GM21360 (cell line): ENCODE measurements around the gene AKAP6.

Experiments used
- ATAC-seq: cut with Tn5 transposase; IDR thresholded peaks from one replicate; pipeline ENCODE4 v1.9.1; 2021; ENCODE audit warnings: mild to moderate bottlenecking, moderate library complexity; ENCODE audit not compliant: unreplicated experiment

The AKAP6 gene

GRCh38 chr14:32473464-32473855 is 144.4 kb downstream of the AKAP6 start:
- ATAC-seq = no peak

GRCh38 chr14:32474478-32475195 is 145.5 kb downstream of the AKAP6 start:
- ATAC-seq = no peak

- ATAC-seq = no peak
Measured at GRCh38 chr14:32476532-32476931, 147.4 kb downstream of the AKAP6 start.

GRCh38 chr14:32477396-32477795 is 148.3 kb downstream of the AKAP6 start:
- ATAC-seq = no peak

GRCh38 chr14:32478050-32478449 is 149.0 kb downstream of the AKAP6 start:
- no peak for ATAC-seq

GRCh38 chr14:32480337-32480736 is 151.2 kb downstream of the AKAP6 start:
- ATAC-seq = no peak

GRCh38 chr14:32481707-32482106 is 152.6 kb downstream of the AKAP6 start:
- ATAC-seq = no peak

- no peak for ATAC-seq
Measured at GRCh38 chr14:32491416-32492016, 162.4 kb downstream of the AKAP6 start.

GRCh38 chr14:32492457-32492856 is 163.4 kb downstream of the AKAP6 start:
- no peak for ATAC-seq

- no peak for ATAC-seq
Measured at GRCh38 chr14:32494609-32495434, 165.7 kb downstream of the AKAP6 start.

GRCh38 chr14:32495435-32495734 is 166.3 kb downstream of the AKAP6 start:
- ATAC-seq = no peak

GRCh38 chr14:32497248-32497647 is 168.2 kb downstream of the AKAP6 start:
- ATAC-seq = no peak

- ATAC-seq = no peak
Measured at GRCh38 chr14:32507029-32507984, 178.2 kb downstream of the AKAP6 start.

GRCh38 chr14:32508281-32508680 is 179.2 kb downstream of the AKAP6 start:
- ATAC-seq = no peak

GRCh38 chr14:32509632-32510187 is 180.6 kb downstream of the AKAP6 start:
- no peak for ATAC-seq

- ATAC-seq = no peak
Measured at GRCh38 chr14:32510815-32511214, 181.7 kb downstream of the AKAP6 start.

GRCh38 chr14:32512348-32512747 is 183.2 kb downstream of the AKAP6 start:
- no peak for ATAC-seq

- ATAC-seq = no peak
Measured at GRCh38 chr14:32512813-32513212, 183.7 kb downstream of the AKAP6 start.

- ATAC-seq = no peak
Measured at GRCh38 chr14:32513571-32514009, 184.5 kb downstream of the AKAP6 start.

GRCh38 chr14:32514236-32514635 is 185.1 kb downstream of the AKAP6 start:
- no peak for ATAC-seq

- no peak for ATAC-seq
Measured at GRCh38 chr14:32514681-32515080, 185.6 kb downstream of the AKAP6 start.
